SH-SY5Y (cell line): ENCODE data around the gene HMOX1.

Experiments
- GATA2 ChIP-seq: IDR thresholded peaks from 2 replicates; pipeline ENCODE4 v1.6.1; 2011; ENCODE audit warnings: mild to moderate bottlenecking, low read depth, low read length
- GATA3 ChIP-seq: IDR thresholded peaks from 2 replicates; pipeline ENCODE4 v1.6.1; 2011; ENCODE audit warnings: low read depth, mild to moderate bottlenecking, low read length, moderate library complexity

DNA sequence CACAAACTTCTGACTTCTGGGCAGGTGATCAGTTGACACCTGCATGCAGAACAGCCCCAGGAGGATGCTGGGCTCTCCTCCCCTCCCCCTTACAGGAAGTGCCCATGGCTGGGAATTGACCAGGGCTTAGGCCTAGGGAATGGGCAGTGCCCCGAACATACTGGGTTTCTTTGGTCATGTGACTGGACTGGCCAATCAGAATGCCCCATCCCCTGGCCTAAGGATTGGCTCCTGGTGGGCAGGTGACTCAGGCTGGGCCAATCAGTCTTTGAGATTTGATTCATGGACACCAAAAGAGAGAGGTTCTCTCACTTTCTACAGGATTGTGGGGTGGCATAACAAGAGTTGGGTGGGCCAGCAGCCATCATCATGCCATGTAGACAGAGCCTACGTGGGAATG lies 56.2 kb downstream of the HMOX1 start:
- TF ChIP-seq GATA3 (no peak), GATA2 (no peak)
